ENCODE results near the gene ACSF3.

The ACSF3 gene

GRCh38 chr16:89142474-89143195 lies 49.0 kb downstream of the ACSF3 start:
- no peaks in the 10 kb centered on the region for H3K36me3 ChIP-seq (ENCODE audit: insufficient read depth, low read length)
- no peaks in the 10 kb centered on the region for H3K9me3 ChIP-seq (ENCODE audit: low read depth, low read length)
- TF ChIP-seq EZH2 (IDR thresholded peaks at IDR 0.05) (no peak), POLR2AphosphoS5 (IDR thresholded peaks at IDR 0.05; ENCODE audit: borderline replicate concordance, low read depth, low read length) (no peak), FOXP2 (optimal IDR thresholded peaks at IDR 0.05; ENCODE audit: control extremely low read depth, extremely low read length, insufficient read depth) (no peak)
- no peak overlapping the region for H3K27ac ChIP-seq
- DNase-seq (ENCODE audit: low read depth, low spot score), result no peak
- no peak overlapping the region for H3K4me3 ChIP-seq
- no peak overlapping the region for H3K9ac ChIP-seq (ENCODE audit: insufficient read length)

GRCh38 chr16:89143201-89143741 lies 49.6 kb downstream of the ACSF3 start:
- no peak for TF ChIP-seq FOXP2 (optimal IDR thresholded peaks at IDR 0.05; ENCODE audit: control extremely low read depth, extremely low read length, insufficient read depth)
- TF ChIP-seq EZH2 (IDR thresholded peaks at IDR 0.05), result no peak
- no peak for TF ChIP-seq POLR2AphosphoS5 (IDR thresholded peaks at IDR 0.05; ENCODE audit: borderline replicate concordance, low read depth, low read length)

GRCh38 chr16:89143911-89144675 lies 50.4 kb downstream of the ACSF3 start:
- Histone ChIP-seq H3K9ac (ENCODE audit: insufficient read length) (no peak overlapping the region), H3K36me3 (ENCODE audit: insufficient read depth, low read length) (no peaks in the 10 kb centered on the region), H3K4me3 (no peak overlapping the region), H3K9me3 (ENCODE audit: low read depth, low read length) (no peaks in the 10 kb centered on the region), H3K27ac (no peak overlapping the region)
- no peak for DNase-seq (ENCODE audit: low read depth, low spot score)
- TF ChIP-seq POLR2AphosphoS5 (IDR thresholded peaks at IDR 0.05; ENCODE audit: borderline replicate concordance, low read depth, low read length) (no peak), EZH2 (IDR thresholded peaks at IDR 0.05) (no peak), FOXP2 (optimal IDR thresholded peaks at IDR 0.05; ENCODE audit: control extremely low read depth, extremely low read length, insufficient read depth) (no peak)

More at GRCh38 chr16:89143201-89143741, 49.6 kb downstream of the ACSF3 start:
- Histone ChIP-seq H3K4me3 (no peak overlapping the region), H3K36me3 (ENCODE audit: insufficient read depth, low read length) (no peaks in the 10 kb centered on the region), H3K27ac (no peak overlapping the region), H3K9me3 (ENCODE audit: low read depth, low read length) (no peaks in the 10 kb centered on the region), H3K9ac (ENCODE audit: insufficient read length) (no peak overlapping the region)
- DNase-seq (ENCODE audit: low read depth, low spot score), result no peak

GRCh38 chr16:89144681-89145080 lies 51.0 kb downstream of the ACSF3 start:
- no peaks in the 10 kb centered on the region for H3K9me3 ChIP-seq (ENCODE audit: low read depth, low read length)
- no peaks in the 10 kb centered on the region for H3K36me3 ChIP-seq (ENCODE audit: insufficient read depth, low read length)
- no peak for DNase-seq (ENCODE audit: low read depth, low spot score)
- H3K4me3 ChIP-seq, result no peak overlapping the region
- H3K9ac ChIP-seq (ENCODE audit: insufficient read length), result no peak overlapping the region
- TF ChIP-seq POLR2AphosphoS5 (IDR thresholded peaks at IDR 0.05; ENCODE audit: borderline replicate concordance, low read depth, low read length), result no peak
- no peak for TF ChIP-seq EZH2 (IDR thresholded peaks at IDR 0.05)
- no peak for TF ChIP-seq FOXP2 (optimal IDR thresholded peaks at IDR 0.05; ENCODE audit: control extremely low read depth, extremely low read length, insufficient read depth)
- no peak overlapping the region for H3K27ac ChIP-seq

GRCh38 chr16:89145406-89146161 lies 51.9 kb downstream of the ACSF3 start:
- H3K4me3 ChIP-seq, result no peak overlapping the region
- DNase-seq (ENCODE audit: low read depth, low spot score), result no peak
- no peaks in the 10 kb centered on the region for H3K36me3 ChIP-seq (ENCODE audit: insufficient read depth, low read length)
- H3K9ac ChIP-seq (ENCODE audit: insufficient read length), result no peak overlapping the region
- TF ChIP-seq POLR2AphosphoS5 (IDR thresholded peaks at IDR 0.05; ENCODE audit: borderline replicate concordance, low read depth, low read length) (no peak), FOXP2 (optimal IDR thresholded peaks at IDR 0.05; ENCODE audit: control extremely low read depth, extremely low read length, insufficient read depth) (no peak), EZH2 (IDR thresholded peaks at IDR 0.05) (no peak)
- H3K27ac ChIP-seq, result no peak overlapping the region
- H3K9me3 ChIP-seq (ENCODE audit: low read depth, low read length), result no peaks in the 10 kb centered on the region

GRCh38 chr16:89146211-89147005 lies 52.8 kb downstream of the ACSF3 start:
- TF ChIP-seq FOXP2 (optimal IDR thresholded peaks at IDR 0.05; ENCODE audit: control extremely low read depth, extremely low read length, insufficient read depth) (no peak), POLR2AphosphoS5 (IDR thresholded peaks at IDR 0.05; ENCODE audit: borderline replicate concordance, low read depth, low read length) (no peak), EZH2 (IDR thresholded peaks at IDR 0.05) (no peak)
- no peak overlapping the region for H3K27ac ChIP-seq
- H3K4me3 ChIP-seq, result no peak overlapping the region
- H3K9me3 ChIP-seq (ENCODE audit: low read depth, low read length), result no peaks in the 10 kb centered on the region
- DNase-seq (ENCODE audit: low read depth, low spot score), result no peak
- H3K36me3 ChIP-seq (ENCODE audit: insufficient read depth, low read length), result no peaks in the 10 kb centered on the region
- H3K9ac ChIP-seq (ENCODE audit: insufficient read length), result no peak overlapping the region

- Histone ChIP-seq H3K4me3 (no peak overlapping the region), H3K36me3 (ENCODE audit: insufficient read depth, low read length) (no peaks in the 10 kb centered on the region), H3K27ac (no peak overlapping the region), H3K9me3 (ENCODE audit: low read depth, low read length) (no peaks in the 10 kb centered on the region), H3K9ac (ENCODE audit: insufficient read length) (no peak overlapping the region)
- no peak for DNase-seq (ENCODE audit: low read depth, low spot score)
- TF ChIP-seq POLR2AphosphoS5 (IDR thresholded peaks at IDR 0.05; ENCODE audit: borderline replicate concordance, low read depth, low read length), result no peak
- no peak for TF ChIP-seq FOXP2 (optimal IDR thresholded peaks at IDR 0.05; ENCODE audit: control extremely low read depth, extremely low read length, insufficient read depth)
- TF ChIP-seq EZH2 (IDR thresholded peaks at IDR 0.05), result no peak
Observed at GRCh38 chr16:89147085-89147817, 53.6 kb downstream of the ACSF3 start.

Data from SK-N-MC (cell line).